Neural cell (in vitro differentiated cells): ENCODE measurements around the gene MRPL52.
"Not testable (repeated sequence)": the region's sequence is repeated elsewhere in the genome, so short reads cannot be mapped to it uniquely, and the experiment has no call there.

ENCODE experiments used
- EP300 ChIP-seq: fragments of 450-650 bp; conservative IDR thresholded peaks from 2 replicates; pipeline ENCODE4 v1.6.1; 2014; ENCODE audit warnings: antibody characterized with exemption, mild to moderate bottlenecking, moderate library complexity; ENCODE audit not compliant: poor library complexity, severe bottlenecking
- EZH2 ChIP-seq: fragments of 200-600, 300-800 bp; shearing (Covaris generic), sonication (generic); IDR thresholded peaks from 2 replicates; pipeline ENCODE4 v1.6.1; 2014; ENCODE audit warnings: antibody characterized with exemption, low read length, borderline replicate concordance, mild to moderate bottlenecking; ENCODE audit not compliant: insufficient read depth, poor library complexity, severe bottlenecking
- MXI1 ChIP-seq: fragments of 450-650 bp; conservative IDR thresholded peaks from 2 replicates; pipeline ENCODE4 v1.6.1; 2014; ENCODE audit warnings: antibody characterized with exemption, mild to moderate bottlenecking; ENCODE audit not compliant: poor library complexity, severe bottlenecking
- POLR2AphosphoS5 ChIP-seq: IDR thresholded peaks from 2 replicates; pipeline ENCODE4 v1.6.1; 2012
- RAD21 ChIP-seq: fragments of 450-650 bp; conservative IDR thresholded peaks from 2 replicates; pipeline ENCODE4 v1.6.1; 2014; ENCODE audit warnings: antibody characterized with exemption, mild to moderate bottlenecking, moderate library complexity
- SMC3 ChIP-seq: fragments of 450-650 bp; conservative IDR thresholded peaks from 2 replicates; pipeline ENCODE4 v1.6.1; 2014; ENCODE audit warnings: antibody characterized with exemption, mild to moderate bottlenecking, moderate library complexity; ENCODE audit not compliant: poor library complexity
- TF ChIP-seq, protein P1 (sequence below): fragments of 450-650 bp; IDR thresholded peaks from 2 replicates; pipeline ENCODE4 v1.5.1; 2014; ENCODE audit warnings: antibody characterized with exemption, mild to moderate bottlenecking, moderate library complexity; ENCODE audit not compliant: poor library complexity, severe bottlenecking
- TF ChIP-seq, protein P2 (sequence below): IDR thresholded peaks from 2 replicates; pipeline ENCODE4 v1.6.1; 2012; ENCODE audit warnings: borderline replicate concordance

DNA sequence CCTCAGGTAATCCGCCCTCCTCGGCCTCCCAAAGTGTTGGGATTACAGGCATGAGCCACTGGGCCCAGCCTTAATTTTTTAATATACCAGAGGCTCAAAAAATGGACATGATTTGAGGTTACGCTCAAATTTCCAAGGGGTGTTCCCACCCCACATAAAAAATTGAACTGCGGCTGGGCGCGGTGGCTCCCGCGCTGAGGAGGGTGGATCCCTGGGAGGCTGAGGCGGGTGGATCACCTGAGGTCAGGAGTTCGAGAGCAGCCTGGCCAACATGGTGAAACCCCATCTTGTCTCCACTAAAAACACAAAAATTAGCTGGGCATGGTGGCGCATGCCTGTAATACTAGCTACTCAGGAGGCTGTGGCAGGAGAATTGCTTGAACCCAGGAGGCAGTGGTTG lies 24.6 kb downstream of the MRPL52 start:
- TF ChIP-seq POLR2AphosphoS5, SMC3, EZH2, RAD21, EP300, MXI1: not testable (repeated sequence)
- TF ChIP-seq, protein P1, sequence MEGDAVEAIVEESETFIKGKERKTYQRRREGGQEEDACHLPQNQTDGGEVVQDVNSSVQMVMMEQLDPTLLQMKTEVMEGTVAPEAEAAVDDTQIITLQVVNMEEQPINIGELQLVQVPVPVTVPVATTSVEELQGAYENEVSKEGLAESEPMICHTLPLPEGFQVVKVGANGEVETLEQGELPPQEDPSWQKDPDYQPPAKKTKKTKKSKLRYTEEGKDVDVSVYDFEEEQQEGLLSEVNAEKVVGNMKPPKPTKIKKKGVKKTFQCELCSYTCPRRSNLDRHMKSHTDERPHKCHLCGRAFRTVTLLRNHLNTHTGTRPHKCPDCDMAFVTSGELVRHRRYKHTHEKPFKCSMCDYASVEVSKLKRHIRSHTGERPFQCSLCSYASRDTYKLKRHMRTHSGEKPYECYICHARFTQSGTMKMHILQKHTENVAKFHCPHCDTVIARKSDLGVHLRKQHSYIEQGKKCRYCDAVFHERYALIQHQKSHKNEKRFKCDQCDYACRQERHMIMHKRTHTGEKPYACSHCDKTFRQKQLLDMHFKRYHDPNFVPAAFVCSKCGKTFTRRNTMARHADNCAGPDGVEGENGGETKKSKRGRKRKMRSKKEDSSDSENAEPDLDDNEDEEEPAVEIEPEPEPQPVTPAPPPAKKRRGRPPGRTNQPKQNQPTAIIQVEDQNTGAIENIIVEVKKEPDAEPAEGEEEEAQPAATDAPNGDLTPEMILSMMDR: not testable (repeated sequence)
- TF ChIP-seq, protein P2, sequence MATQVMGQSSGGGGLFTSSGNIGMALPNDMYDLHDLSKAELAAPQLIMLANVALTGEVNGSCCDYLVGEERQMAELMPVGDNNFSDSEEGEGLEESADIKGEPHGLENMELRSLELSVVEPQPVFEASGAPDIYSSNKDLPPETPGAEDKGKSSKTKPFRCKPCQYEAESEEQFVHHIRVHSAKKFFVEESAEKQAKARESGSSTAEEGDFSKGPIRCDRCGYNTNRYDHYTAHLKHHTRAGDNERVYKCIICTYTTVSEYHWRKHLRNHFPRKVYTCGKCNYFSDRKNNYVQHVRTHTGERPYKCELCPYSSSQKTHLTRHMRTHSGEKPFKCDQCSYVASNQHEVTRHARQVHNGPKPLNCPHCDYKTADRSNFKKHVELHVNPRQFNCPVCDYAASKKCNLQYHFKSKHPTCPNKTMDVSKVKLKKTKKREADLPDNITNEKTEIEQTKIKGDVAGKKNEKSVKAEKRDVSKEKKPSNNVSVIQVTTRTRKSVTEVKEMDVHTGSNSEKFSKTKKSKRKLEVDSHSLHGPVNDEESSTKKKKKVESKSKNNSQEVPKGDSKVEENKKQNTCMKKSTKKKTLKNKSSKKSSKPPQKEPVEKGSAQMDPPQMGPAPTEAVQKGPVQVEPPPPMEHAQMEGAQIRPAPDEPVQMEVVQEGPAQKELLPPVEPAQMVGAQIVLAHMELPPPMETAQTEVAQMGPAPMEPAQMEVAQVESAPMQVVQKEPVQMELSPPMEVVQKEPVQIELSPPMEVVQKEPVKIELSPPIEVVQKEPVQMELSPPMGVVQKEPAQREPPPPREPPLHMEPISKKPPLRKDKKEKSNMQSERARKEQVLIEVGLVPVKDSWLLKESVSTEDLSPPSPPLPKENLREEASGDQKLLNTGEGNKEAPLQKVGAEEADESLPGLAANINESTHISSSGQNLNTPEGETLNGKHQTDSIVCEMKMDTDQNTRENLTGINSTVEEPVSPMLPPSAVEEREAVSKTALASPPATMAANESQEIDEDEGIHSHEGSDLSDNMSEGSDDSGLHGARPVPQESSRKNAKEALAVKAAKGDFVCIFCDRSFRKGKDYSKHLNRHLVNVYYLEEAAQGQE: not testable (repeated sequence)
